ENCODE results near the gene GAS7.
"Not testable (repeated sequence)": the region's sequence is repeated elsewhere in the genome, so short reads cannot be mapped to it uniquely, and the experiment has no call there.

GAS7 gene

DNA sequence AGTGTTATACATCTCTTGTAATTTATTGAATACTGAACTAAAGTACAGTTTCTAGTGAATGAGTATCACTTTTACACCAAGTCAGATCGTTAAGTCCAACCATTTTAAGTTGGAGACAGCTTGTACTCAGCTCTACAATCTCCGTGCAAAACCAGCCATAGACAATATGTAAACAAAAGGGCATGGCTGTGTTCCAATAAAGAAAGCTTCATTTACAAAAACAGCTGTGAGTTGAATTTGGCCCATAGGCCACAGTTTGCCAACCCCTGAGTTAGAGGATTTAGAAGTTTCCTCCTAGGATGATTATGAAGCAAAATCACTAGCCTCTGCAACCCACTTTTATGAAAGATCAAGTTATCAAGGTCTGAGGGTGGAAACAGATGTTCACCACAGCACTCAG, 187.7 kb downstream of the GAS7 start:
- no peak for DNase-seq

DNA sequence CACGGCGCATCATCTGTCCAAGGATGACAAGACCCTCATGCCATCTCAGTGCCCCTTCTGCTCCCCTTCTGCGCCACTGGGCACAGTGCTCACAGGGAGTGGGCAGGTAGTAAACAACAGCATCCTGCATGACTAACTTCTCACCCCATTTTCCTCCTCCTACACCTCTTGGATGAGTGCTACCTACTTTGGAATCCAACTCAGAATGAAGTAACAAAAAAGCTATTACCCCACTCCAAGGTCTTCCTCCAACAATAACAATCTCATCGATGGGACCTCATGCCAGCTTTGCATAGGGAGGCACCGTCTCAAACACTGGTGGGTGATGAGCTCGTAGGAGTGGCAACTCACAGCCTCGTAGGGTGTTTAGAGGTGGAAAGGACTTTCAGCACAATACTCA, 194.7 kb downstream of the GAS7 start:
- no peak for DNase-seq

DNA sequence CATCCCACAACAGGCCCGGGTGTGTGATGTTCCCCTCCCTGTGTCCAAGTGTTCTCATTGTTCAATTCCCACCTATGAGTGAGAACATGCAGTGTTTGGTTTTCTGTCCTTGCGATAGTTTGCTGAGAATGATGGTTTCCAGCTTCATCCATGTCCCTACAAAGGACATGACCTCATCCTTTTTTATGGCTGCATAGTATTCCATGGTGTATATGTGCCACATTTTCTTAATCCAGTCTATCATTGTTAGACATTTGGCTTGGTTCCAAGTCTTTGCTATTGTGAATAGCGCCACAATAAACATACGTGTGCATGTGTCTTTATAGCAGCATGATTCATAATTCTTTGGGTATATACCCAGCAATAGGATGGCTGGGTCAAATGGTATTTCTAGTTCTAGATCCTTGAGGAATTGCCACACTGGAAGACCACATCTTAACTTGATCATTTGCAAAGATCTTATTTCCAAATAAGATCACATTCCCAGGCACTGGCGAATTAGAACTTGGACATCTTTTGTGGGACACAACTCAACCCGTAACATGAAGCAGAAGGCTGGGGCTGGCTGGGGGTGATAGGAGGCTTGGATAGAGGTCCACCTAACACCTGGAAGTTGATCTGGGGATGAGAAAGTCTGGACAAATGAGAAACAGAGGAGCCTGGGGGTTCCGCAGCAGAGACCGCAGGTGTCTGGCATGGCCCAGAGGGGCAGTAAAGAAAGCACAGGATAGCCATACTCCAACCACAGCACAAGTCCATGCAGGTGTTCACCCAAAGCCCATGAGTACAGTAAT, 195.6 kb downstream of the GAS7 start:
- not testable (repeated sequence) for DNase-seq

DNA sequence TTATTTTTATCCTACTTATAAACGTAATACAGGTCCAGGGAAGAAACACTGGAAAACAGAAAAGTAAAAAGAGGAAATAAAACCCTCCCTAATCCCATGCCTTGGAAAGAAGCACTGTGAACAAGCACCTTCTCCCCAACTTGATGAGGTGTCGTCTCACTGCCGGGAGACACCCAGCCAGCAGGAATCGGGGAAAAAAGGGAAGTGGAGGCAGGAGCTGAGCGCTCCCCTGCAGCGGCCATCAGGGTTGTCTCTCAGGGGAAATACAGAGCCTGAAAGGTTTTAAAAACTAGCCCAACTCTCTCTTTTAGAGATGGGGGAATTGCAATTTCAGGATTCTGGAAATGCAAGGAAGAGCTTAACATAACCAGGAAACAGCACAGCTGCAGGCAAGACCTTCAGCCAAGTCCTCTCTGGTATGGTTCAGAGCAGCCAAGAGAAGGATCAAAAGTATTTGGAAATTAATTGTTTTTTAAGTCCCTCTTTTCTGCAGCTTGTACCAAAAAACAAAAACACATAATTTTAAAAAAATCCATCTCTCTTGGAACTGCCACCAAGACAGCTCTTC, 197.0 kb downstream of the GAS7 start:
- peak; percentile 22 to 28 for DNase-seq

DNA sequence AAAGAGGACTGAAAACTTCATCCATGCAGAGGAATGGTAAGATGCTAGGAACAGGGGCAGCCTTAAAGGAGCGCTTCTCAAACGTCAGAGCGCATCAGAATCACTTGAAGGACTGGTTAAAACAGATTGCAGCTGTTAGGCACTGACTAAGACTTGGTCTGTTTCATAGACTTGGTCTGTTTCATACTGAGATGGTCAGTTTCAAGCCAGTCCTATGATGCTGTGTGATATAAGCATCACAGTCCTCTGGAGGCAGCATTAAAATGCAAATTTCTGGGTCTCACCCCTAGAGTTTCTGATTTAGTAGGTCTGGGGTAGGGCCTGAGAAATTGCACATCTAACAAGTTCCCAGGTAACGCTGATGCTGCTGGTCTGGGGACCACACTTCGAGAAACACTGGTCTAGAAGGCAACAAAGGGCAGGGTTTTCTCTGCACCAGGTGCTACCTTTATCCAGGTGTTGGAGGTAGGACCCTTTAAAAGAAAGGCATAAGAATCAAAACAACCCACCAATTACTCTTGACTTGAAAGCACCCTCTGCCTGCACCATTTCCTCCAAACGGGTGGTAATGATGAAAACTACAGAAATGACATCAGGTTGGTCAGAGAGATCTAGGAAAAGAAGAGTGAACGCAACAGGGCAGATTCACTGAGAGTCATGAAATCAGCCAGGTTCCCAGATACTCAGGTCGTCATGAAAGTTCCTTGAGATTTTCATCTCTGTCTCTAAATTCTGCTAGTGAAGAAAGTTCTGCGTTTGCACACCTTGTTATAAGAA, 198.3 kb downstream of the GAS7 start:
- no peak for DNase-seq

DNA sequence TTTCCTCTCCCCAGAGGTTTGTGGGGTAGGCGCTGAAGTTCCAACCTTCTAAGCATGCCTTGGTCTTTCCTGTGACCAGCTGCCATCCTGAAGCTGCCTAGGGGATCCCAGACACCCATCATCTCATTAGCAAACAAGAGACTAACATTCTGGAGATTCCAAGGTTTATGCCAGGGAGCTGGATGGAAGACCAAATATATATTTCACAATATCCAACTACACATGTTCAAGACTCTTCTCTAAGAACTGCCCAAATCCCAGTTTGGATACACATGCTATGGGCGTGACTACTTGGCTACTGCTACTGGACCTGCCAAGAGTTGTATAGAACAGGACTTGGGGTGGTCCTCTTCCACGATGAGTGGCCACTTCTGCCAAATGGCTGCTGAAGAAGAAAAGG, 200.3 kb downstream of the GAS7 start:
- no peak for DNase-seq

DNA sequence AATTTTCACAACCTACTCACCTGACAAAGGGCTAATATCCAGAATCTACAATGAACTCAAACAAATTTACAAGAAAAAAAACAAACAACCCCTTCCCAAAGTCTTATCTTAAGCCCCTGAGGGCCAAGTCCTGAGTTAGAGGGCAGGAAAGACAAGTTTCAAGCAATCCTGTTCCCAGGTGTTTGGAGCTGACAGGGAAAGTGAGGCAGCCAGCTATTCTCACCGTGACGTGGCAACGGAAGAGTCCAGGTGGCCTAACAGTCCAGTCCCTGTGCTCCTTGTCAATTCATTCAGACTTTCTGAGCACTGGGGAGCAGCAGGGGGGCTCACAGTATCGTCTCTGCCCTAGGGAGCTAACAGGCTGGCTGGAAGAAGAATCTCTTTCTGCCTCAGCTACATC, 203.6 kb downstream of the GAS7 start:
- no peak for DNase-seq

DNA sequence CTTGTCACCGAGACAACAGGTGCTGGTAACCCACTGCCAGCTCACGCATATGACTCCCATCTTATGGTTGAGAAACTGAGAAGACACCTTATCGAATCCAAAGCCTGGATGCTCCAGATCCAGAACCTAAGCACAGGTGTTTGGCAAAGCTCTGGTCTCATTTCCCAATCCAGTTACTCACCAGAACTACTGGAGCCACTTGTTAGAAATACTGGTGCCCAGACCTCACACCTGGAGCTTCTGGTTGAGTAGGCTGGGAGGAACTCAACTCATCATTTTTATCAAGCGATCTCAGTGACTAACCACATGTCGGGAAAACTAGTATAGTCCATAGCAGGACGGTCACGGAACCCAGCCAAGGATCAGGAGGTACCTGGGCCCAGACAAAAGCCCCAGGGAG, 206.6 kb downstream of the GAS7 start:
- DNase-seq = no peak

DNA sequence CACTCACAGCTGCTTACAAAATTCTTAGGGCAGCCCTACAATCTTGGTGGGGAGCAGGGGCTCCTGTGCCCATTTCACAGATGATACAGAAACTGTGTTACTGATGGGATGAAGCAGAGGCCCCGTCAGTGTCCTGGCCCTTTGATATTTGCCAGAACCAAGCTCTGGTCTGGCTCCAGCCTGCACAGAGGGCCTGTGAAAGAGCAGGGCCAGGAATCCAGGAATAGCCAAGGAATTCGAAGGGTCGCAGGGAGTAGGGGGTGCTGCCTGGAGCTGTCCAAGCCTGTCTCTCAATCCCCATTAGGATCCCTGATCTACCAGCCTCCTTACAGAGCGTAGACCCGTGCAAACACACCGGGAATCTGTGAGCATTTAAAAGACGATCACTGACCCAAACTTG, 207.1 kb downstream of the GAS7 start:
- no peak for DNase-seq

DNA sequence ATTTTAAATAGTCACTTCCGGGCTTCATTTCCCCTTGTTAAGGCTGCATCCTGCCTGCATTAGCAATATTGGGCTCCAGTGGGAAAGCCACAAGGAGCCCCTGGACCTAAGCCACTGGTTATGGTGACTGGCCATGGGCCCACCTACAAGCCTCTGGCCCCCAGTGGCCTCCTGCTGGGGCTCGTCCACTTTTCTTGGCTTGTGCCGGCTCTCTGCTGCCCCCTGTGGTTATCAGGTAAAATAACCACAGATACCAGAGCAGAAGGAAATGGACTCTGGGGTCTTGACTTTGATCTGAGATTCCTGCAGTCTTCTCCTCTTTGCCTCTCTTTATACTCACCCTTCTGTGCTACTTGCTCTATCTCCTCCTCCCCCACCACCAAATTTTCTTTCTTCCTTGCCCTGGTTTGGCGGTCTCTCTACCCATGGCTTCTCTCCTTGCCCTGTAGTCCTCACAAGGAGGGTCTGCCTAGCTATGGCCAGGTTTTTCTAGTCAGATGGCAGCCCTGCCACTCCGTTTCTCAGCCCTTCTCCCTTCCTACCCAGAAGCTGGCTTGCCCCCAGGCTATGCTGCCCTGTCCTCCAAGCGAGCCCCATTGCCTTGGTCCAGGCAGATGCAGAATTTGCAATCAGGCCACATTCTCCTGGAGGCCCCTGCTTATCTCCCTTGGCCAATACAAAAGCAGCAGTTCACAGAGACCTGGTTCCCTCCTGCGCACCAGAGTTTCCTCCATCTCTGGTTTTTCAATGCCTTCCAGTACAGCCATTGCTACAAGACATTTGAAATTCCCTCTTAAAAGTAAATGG, 210.4 kb downstream of the GAS7 start:
- peak in 1 of 2 donors; percentile 35 for DNase-seq

DNA sequence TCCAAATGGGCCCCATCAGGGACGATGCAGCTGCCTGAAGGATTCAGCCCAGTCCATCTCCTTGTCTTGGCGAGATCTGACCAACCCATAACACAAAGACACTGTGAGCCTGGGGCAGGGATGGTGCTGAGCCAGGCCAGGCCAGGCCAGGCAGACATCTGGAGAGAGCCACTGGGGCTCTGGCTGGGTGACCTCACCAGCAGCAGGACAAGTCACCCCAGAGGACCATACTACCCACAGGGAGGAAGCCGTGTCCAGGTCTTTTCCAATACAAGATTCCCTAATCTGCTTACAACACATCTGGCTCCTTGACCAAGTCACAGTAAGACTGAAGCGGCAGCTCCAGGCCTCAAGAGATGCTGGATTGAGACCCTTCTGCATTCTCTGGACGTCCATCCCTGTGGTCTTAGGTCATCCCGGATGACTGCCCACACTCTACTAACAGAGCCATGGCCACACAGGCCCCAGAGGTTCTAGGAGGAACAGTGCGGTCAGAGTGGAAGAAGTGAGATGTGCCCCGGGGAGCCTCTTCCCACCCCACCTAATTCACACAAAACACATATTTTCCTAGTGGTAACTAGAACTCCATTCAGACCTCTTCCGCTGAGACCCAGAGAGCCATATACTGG, 211.5 kb downstream of the GAS7 start:
- no peak for DNase-seq

DNA sequence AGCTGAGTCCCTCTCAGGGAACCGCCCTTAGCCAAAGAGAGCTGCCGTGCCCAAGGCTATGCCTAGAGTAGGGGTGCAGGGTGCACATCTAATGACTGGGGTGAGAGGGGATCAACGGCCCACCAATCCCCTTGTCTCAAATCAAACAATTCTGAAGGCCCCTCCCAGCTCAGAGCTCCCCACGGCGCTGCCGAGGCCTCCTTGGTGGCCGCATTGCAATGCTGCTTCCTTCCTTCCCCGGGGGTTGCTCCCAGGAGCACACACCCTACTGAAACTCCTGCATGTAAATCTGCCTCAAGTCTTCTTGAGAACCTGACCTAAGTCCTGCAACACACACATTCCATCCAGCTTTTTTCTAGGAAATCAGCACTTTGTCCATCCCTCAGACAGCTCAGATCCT, 212.8 kb downstream of the GAS7 start:
- no peak for DNase-seq

DNA sequence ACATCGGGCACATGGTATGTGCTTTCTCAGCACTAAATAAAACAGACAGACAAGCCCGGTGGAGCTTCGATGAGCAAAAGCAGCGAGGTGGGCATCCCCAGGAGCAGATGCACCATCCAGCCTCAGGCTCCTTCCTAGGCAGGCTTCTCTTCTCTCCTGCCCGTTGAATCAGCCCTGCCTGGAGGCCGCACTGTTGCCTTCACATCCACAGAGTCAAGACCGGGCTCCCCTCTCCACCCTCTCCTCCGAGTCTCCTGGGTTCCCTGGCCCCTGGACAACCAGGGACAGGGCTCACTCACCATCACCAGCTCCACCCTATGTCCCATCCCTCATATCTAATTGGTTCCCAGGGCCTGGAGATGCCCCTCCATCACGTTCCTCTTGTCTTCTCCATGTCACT, 213.6 kb downstream of the GAS7 start:
- no peak for DNase-seq

DNA sequence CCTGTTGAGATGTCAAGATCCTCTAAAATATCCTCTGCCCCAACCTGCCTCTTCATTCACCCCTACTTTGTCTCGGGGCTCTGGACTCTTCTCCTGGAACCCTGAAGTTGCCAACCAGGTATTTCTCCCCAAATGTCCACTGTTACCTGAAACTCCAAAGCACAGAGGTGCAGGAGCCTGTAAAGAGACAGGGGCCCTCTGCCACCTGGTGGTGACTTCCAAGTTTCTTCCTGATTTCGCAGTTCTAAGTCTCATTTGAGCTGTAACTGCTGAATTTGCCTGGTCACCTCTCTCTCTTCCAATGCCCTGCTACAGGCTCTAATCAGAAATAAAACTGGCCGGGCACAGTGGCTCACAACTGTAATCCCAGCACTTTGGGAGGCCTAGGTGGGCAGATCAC, 216.2 kb downstream of the GAS7 start:
- no peak for DNase-seq

DNA sequence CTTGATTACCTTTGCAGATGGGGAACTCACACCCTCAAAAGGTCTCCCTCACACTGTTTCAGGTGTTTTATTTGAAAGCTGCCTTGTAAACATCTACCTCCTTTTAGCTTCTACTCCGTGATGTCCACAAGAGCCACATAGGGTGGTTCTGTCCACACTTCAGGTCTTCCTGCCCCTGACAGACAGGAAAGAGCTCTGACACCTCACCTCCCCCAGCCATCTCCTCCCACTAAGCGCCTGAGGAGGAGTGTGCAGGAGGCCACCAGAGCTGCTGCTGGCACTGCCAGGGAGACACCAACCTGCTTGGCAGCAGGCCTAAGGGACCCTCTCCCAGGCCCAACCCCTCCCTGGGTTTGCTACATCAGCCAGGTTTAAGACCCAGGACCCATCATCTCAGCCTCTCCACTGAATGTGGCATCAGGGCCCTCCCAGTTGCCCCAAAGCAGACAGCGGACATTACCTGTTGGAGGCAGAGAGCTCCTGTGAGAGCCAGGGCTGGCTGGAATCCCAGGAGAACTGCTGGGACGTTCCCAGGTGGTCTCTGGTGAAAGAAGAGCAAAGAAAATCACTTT, 217.0 kb downstream of the GAS7 start:
- no peak for DNase-seq

DNA sequence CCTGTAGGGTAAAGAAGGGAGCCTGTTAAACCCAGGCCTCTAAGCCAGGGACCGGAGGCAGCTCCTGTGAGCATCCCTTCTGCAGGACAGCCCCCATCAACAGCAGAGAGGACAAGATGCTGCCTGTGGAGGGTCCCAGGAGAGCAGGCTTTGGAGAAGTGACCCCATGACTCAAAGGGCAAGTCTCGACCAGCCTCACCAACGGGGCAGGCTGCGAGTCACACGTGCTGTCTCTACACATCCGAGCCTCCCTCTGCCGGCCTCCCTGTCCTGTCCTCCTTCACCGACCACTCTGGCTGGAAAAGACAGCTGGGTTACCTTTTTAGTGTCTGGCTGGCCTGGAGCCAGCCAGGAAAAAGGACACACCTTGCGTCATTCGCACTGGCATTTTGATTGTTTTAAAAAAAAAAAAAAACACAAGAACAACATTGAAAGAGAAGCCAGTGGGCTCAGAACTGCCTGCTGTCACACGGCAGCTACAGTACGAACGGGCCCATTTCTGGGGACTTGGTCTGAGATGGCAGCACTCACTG, 218.9 kb downstream of the GAS7 start:
- no peak for DNase-seq

DNA sequence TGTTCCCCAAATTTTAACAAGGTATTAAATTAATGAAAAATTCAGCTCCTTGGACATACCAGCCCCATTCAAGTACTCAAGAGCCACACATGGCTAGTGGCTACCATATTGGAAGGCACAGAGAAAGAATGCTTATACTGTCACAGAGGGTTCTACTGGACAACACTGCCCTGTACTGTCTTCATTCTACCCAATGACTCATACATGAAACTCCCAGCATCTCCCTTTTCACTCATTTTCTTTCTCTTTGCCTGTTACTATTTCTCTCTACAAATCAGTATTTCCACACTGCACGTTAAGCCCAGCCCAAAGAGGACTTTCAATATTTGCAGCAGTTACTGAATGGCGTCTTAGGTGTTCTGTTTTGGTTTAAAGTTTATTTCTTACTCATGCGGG, 221.2 kb downstream of the GAS7 start:
- DNase-seq = peak; percentile 32 to 38

DNA sequence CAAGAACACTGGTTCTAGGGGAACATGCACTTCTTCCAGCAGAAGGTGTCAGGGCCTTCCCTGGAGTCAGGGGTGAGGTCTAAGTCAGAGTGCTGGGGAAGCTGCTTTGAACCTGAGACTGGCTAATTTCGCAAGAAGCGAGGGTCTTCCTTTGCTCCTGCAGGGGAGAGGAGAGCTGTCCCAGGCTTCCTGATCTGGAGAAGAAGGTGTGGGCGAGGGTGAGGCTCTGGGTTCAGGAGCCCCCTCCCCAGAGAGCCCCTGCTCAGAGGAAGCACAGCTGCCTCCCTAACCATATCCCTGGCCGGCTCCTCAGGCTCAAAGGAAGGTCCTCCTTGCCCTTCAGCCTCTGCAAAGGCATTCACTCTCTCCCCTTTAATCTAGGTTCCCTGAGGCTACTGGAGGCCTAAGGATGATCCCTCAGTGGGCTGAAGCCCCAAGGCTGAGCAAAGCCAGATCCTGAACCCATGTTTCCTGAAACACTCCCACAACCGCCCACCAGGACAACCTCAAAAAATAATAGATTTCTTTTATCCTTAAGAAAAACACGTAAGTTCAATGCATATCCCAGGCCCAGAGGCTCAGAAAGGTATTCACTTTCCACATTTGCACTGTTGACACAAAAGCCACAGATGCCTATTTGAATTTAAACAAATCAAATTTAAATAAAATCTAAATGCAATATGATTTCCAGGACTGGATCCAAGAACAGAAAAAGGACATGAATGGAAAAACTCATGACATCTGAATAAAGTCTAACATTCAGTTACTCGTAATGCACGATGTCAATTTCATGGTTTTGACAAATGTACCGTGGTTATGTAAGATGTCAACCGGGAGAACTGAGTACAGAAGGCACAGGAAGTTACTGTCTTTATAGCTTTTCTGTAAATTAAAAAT, 221.9 kb downstream of the GAS7 start:
- DNase-seq = no peak

DNA sequence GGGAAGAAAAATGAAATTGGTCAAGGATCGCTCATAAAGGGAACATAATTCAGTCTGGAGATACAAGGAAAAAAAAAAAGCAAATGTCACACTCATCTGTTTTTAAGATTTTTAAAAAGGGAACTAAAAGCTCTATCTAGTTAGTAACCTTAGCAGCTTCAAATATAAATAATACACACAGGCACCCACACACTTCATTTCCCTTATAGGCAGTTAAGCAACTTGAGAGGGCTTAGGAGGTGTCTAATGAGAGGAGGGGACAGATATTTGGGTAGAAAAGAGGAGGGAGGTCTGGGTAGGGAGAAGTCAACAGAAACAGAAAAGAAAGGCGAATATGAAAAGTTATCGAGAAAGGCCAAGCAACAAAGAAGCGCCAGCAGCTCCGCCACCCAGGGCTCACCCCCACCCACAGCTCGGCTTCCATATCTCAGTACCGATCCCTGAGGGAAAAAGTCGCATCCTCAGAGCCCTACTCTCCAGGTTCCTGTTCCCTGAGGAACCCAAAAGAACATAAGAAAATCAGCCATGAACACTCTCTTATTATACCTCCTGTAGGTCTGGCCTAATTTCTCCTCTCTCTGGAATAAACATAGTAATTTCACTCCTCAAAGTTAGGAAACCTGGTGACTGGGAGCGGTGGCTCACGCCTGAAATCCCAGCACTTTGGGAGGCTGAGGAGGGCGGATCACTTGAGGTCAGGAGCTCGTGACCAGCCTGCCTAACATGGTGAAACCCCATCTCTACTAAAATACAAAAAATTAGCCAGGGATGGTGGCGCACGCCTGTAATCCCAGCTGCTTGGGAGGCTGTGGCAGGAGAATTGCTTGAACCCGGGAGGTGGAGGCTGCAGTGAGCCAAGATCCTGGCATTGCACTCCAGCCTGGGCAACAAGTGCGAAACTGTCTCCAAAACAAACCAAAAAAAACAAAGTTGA, 223.7 kb downstream of the GAS7 start:
- DNase-seq = peak; percentile 41 to 67

Measured in inflammatory macrophage treated with lipopolysaccharide for 1 hour (primary cell).